Measurements from ENCODE around the gene CA6.
"Not testable (repeated sequence)": the region's sequence is repeated elsewhere in the genome, so short reads cannot be mapped to it uniquely, and the experiment has no call there.

The CA6 gene

GRCh38 chr1:8992936-8993687 is 47.4 kb downstream of the CA6 start:
- Histone ChIP-seq H3K36me3 (ENCODE audit: insufficient read depth, low read length) (no peaks in the 10 kb centered on the region), H3K4me1 (ENCODE audit: insufficient read depth, low read length) (no peaks in the 10 kb centered on the region), H3K9ac (ENCODE audit: low read depth, low read length) (no peak overlapping the region), H3K9me3 (ENCODE audit: insufficient read depth, low read depth, low read length) (0 out of 2 replicates have a peak, but pooled peaks cover 5% of the 10 kb centered on the region), H3K4me3 (ENCODE audit: low read length) (no peak overlapping the region), H3K27ac (ENCODE audit: low read depth, low read length) (no peak overlapping the region), H3K27me3 (ENCODE audit: insufficient read depth, low read length) (no peaks in the 10 kb centered on the region)
- 96% methylated on average over 8 of the region's 8 CpGs for WGBS

DNA sequence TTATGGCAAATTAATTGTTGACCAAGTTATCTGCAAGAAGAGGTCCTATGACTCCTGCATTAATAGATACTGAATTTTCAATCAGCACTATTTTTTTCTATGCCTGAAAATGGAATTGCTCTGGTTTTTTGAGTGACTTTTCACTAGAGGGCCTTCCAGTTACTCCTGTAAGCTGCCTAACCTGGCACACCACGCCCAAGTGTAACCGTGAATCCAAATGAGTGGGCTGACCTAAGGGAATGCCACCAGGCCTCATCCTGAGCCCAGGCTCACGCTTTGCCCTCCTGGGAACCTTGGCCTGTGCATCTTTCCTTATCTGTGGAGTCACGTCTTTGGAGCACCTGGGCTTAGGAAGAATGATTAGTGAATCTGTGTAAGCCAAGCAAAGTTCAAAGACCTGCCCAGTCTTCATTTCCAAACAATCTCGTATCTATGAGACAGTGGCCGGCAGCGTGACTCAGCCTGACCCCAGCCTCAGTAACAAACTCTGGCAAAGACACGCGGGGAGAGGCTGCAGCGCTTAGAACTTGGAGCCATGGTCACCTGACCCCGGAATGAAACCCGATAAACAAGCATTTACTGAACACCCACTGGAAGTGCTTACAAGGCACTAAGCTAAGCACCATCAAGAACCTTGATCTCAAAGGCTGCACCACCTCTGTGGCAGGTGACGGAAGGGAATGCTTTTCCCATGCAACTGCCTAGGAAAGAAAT is 48.5 kb downstream of the CA6 start:
- WGBS: 95% methylated on average over 11 of the region's 13 CpGs
- H3K36me3 ChIP-seq (ENCODE audit: insufficient read depth, low read length); H3K27ac ChIP-seq (ENCODE audit: low read depth, low read length); H3K27me3 ChIP-seq (ENCODE audit: insufficient read depth, low read length); H3K9ac ChIP-seq (ENCODE audit: low read depth, low read length); H3K9me3 ChIP-seq (ENCODE audit: insufficient read depth, low read depth, low read length); H3K4me1 ChIP-seq (ENCODE audit: insufficient read depth, low read length); H3K4me3 ChIP-seq (ENCODE audit: low read length): not testable (repeated sequence)

GRCh38 chr1:9001534-9002214 is 56.0 kb downstream of the CA6 start:
- not testable (repeated sequence) for H3K36me3 ChIP-seq (ENCODE audit: insufficient read depth, low read length); H3K27me3 ChIP-seq (ENCODE audit: insufficient read depth, low read length); H3K9me3 ChIP-seq (ENCODE audit: insufficient read depth, low read depth, low read length); H3K4me3 ChIP-seq (ENCODE audit: low read length); H3K4me1 ChIP-seq (ENCODE audit: insufficient read depth, low read length); H3K27ac ChIP-seq (ENCODE audit: low read depth, low read length); H3K9ac ChIP-seq (ENCODE audit: low read depth, low read length)
- 85% methylated on average over 13 of the region's 13 CpGs for WGBS

DNA sequence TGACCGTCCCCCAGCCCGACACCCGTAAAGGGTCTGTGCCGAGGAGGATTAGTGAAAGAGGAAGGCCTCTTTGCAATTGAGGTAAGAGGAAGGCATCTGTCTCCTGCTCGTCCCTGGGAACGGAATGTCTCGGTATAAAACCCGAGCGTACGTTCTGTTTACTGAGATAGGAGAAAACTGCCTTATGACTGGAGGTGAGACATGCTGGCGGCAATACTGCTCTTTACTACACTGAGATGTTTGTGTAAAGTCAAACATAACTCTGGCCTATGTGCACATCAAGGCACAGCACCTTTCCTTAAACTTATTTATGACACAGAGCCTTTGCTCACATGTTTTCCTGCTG is 56.5 kb downstream of the CA6 start:
- H3K27ac ChIP-seq (ENCODE audit: low read depth, low read length); H3K9me3 ChIP-seq (ENCODE audit: insufficient read depth, low read depth, low read length); H3K27me3 ChIP-seq (ENCODE audit: insufficient read depth, low read length); H3K9ac ChIP-seq (ENCODE audit: low read depth, low read length); H3K36me3 ChIP-seq (ENCODE audit: insufficient read depth, low read length); H3K4me3 ChIP-seq (ENCODE audit: low read length); H3K4me1 ChIP-seq (ENCODE audit: insufficient read depth, low read length): not testable (repeated sequence)
- WGBS: 86% methylated on average over 11 of the region's 11 CpGs

DNA sequence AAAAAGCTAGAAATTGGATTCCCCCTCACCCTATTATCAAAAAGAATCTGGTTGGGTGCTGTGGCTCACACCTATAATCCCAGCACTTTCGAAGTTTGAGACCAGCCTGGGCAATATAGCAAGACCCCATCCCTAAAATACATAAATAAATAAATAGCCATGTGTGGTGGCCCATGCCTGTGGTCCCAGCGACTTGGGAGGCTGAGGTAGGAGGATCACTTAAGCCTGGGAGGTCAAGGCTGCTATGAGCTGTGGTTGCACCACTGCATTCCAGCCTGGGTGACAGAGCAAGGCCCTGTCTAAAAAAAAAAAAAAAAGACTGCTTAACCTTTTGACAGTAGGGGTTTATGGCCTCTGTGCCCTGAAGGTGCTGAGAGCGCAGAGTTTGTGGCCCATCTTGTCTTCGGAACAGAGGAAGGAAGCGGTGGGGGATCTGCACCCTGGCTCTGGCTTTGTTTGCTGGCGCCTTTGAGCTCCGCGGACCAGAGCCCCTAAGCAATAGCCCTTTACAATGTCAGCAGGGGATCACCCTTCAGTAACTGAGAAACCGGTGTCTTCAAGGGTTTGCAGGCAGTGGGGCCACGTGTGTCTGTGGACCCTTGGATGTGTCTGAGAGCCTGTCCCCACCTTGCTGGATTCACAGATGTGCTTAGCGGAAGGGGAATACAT is 58.5 kb downstream of the CA6 start:
- H3K27me3 ChIP-seq (ENCODE audit: insufficient read depth, low read length): no peaks in the 10 kb centered on the region
- H3K4me1 ChIP-seq (ENCODE audit: insufficient read depth, low read length): peaks cover 4% of the 10 kb centered on the region; the same call in 1 of the 2 replicates
- WGBS: 81% methylated on average over 11 of the region's 11 CpGs
- H3K36me3 ChIP-seq (ENCODE audit: insufficient read depth, low read length): no peaks in the 10 kb centered on the region
- no peak overlapping the region for H3K9ac ChIP-seq (ENCODE audit: low read depth, low read length)
- no peak overlapping the region for H3K27ac ChIP-seq (ENCODE audit: low read depth, low read length)
- no peak overlapping the region for H3K4me3 ChIP-seq (ENCODE audit: low read length)
- H3K9me3 ChIP-seq (ENCODE audit: insufficient read depth, low read depth, low read length): no peaks in the 10 kb centered on the region

DNA sequence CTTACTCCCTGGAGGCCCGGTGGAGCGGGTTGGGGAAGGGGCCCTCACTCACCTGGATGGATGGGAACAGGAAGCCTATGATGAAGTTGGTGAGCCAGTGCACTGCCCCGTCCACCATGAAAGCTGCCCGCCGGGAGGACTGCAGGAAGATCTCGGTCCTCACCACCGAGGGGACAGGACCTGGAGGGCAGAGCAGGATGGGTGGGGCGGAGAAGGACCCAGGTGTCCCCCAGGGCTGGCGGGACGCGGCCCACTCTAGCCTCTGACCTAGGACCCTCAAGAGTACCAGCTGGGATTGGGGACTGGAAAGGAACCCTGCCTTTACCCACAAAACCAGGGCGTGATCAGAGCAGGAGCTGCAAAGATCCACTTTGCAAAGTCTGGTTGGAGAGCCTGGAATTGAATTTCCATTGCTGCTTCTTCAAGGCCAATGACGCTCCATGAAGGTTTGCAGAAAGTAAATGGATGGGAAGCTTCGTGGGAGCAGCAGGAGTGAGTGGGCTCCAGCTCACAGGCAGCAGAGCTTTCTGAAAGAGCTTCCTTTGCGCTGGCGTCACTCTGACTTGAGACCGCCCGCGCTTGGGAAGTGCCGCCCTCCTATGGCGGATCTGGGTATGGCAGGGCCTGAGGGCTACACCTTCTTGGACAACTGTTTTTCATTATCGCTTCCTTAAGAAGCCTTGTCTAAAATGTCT is 59.2 kb downstream of the CA6 start:
- Histone ChIP-seq H3K4me1 (ENCODE audit: insufficient read depth, low read length) (peaks cover 4% of the 10 kb centered on the region; the same call in 1 of the 2 replicates), H3K27me3 (ENCODE audit: insufficient read depth, low read length) (no peaks in the 10 kb centered on the region), H3K9me3 (ENCODE audit: insufficient read depth, low read depth, low read length) (no peaks in the 10 kb centered on the region), H3K36me3 (ENCODE audit: insufficient read depth, low read length) (no peaks in the 10 kb centered on the region), H3K27ac (ENCODE audit: low read depth, low read length) (no peak overlapping the region), H3K4me3 (ENCODE audit: low read length) (no peak overlapping the region), H3K9ac (ENCODE audit: low read depth, low read length) (no peak overlapping the region)
- 51% methylated on average over 22 of the region's 22 CpGs for WGBS

DNA sequence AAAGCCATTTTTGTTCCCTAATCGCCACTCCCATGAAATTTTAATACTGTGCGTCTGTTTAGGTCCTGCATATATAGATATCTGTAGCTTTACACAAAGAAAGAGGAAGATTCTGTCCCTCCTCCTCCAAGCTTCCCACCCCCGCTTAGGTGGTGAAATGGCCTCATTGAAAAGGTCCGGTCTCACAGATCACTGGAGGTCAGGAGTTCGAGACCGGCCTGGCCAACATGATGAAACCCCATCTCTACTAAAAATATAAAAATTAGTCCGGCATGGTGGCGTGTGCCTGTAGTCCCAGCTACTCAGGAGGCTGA is 59.7 kb downstream of the CA6 start:
- H3K27ac ChIP-seq (ENCODE audit: low read depth, low read length): no peak overlapping the region
- H3K36me3 ChIP-seq (ENCODE audit: insufficient read depth, low read length): no peaks in the 10 kb centered on the region
- no peak overlapping the region for H3K4me3 ChIP-seq (ENCODE audit: low read length)
- H3K27me3 ChIP-seq (ENCODE audit: insufficient read depth, low read length): no peaks in the 10 kb centered on the region
- H3K4me1 ChIP-seq (ENCODE audit: insufficient read depth, low read length): peaks cover 4% of the 10 kb centered on the region; the same call in 1 of the 2 replicates
- WGBS: 80% methylated on average over 6 of the region's 8 CpGs
- no peak overlapping the region for H3K9ac ChIP-seq (ENCODE audit: low read depth, low read length)
- no peaks in the 10 kb centered on the region for H3K9me3 ChIP-seq (ENCODE audit: insufficient read depth, low read depth, low read length)

- no peak overlapping the region for H3K9ac ChIP-seq (ENCODE audit: low read depth, low read length)
- no peaks in the 10 kb centered on the region for H3K27me3 ChIP-seq (ENCODE audit: insufficient read depth, low read length)
- no peaks in the 10 kb centered on the region for H3K36me3 ChIP-seq (ENCODE audit: insufficient read depth, low read length)
- no peak overlapping the region for H3K4me3 ChIP-seq (ENCODE audit: low read length)
- WGBS: 94% methylated on average over 19 of the region's 19 CpGs
- H3K27ac ChIP-seq (ENCODE audit: low read depth, low read length): no peak overlapping the region
- H3K4me1 ChIP-seq (ENCODE audit: insufficient read depth, low read length): peaks cover 4% of the 10 kb centered on the region; the same call in 1 of the 2 replicates
- no peaks in the 10 kb centered on the region for H3K9me3 ChIP-seq (ENCODE audit: insufficient read depth, low read depth, low read length)
Observed at GRCh38 chr1:9006956-9007615, 61.4 kb downstream of the CA6 start.

GRCh38 chr1:9008236-9008635 is 62.6 kb downstream of the CA6 start:
- 89% methylated on average over 8 of the region's 10 CpGs for WGBS
- no peak overlapping the region for H3K4me3 ChIP-seq (ENCODE audit: low read length)
- no peaks in the 10 kb centered on the region for H3K27me3 ChIP-seq (ENCODE audit: insufficient read depth, low read length)
- no peak overlapping the region for H3K27ac ChIP-seq (ENCODE audit: low read depth, low read length)
- no peaks in the 10 kb centered on the region for H3K36me3 ChIP-seq (ENCODE audit: insufficient read depth, low read length)
- H3K4me1 ChIP-seq (ENCODE audit: insufficient read depth, low read length): peaks cover 1% of the 10 kb centered on the region; the same call in 1 of the 2 replicates
- no peaks in the 10 kb centered on the region for H3K9me3 ChIP-seq (ENCODE audit: insufficient read depth, low read depth, low read length)
- H3K9ac ChIP-seq (ENCODE audit: low read depth, low read length): no peak overlapping the region

Measured in HUES64 (cell line).